PFSK-1 (cell line): ENCODE data around the gene IGSF21.

Experiments
- FOXP2 ChIP-seq: optimal IDR thresholded peaks from 2 replicates; pipeline ENCODE3; 2011; ENCODE audit warnings: borderline replicate concordance, control low read depth, inconsistent platforms; ENCODE audit not compliant: insufficient read depth; ENCODE audit errors: extremely low read length, extremely low read depth
- POLR2AphosphoS5 ChIP-seq: IDR thresholded peaks from 2 replicates; pipeline ENCODE4 v1.6.1; 2012; ENCODE audit warnings: low read depth, mild to moderate bottlenecking, control low read depth, low read length, moderate library complexity
- REST ChIP-seq, 2 experiments: IDR thresholded peaks; 2 replicates each; pipeline versions ENCODE4 v1.6.1 to v1.8.0; 2011 to 2012; ENCODE audit warnings: low read depth in 2 of 2, low read length in 2 of 2, control low read depth in 1 of 2, inconsistent platforms in 1 of 2, mild to moderate bottlenecking in 1 of 2, moderate library complexity in 1 of 2; ENCODE audit not compliant: insufficient read depth in 1 of 2
- SIN3A ChIP-seq: IDR thresholded peaks from 2 replicates; pipeline ENCODE4 v1.6.1; 2012; ENCODE audit warnings: mild to moderate bottlenecking, low read length, moderate library complexity, borderline replicate concordance; ENCODE audit not compliant: insufficient read depth
- TAF1 ChIP-seq: IDR thresholded peaks from 2 replicates; pipeline ENCODE4 v1.6.1; 2012; ENCODE audit warnings: low read length, control low read depth, borderline replicate concordance; ENCODE audit not compliant: insufficient read depth

IGSF21 gene

DNA sequence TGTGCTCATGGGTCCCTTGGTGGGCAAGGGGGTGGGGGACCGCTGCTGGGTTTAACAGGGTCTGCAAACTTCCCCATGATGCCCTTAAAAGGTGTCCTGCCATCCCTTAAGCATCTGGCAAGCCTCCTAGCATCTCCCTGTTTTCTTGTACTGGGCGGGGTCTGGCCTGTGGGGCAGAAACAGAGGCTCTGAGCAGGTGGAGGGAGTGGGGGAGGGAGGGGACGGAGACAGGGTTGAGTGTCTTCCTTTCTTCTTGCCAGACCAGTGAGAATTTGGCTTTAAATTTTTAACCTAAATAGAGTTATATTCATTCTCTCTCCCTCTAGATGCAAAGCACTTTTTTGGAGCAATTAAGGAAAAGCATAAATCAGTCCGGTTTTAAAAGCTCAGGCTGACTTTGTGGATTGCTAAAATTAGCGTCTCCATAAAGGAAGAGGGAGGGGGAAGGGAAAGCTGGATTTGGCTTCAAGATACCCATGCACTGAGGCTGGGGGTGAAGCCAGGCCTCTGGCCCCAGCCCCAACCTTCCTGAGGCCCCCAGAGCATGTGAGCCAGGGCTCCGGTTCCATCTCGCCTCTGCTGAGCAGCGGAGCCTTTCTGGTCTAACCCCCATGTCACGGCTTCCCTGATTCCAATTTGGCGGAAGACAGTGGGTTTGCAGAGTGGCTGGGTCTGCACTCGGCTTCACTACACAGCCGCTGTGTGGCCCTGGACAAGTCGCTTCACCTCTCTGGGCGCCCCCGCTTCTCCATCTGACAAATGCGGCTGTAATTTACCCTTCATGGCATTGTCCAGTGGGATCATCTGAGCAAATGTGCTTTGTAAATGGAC lies 25.3 kb downstream of the IGSF21 start:
- TF ChIP-seq FOXP2 (no peak), SIN3A (no peak), POLR2AphosphoS5 (no peak)

DNA sequence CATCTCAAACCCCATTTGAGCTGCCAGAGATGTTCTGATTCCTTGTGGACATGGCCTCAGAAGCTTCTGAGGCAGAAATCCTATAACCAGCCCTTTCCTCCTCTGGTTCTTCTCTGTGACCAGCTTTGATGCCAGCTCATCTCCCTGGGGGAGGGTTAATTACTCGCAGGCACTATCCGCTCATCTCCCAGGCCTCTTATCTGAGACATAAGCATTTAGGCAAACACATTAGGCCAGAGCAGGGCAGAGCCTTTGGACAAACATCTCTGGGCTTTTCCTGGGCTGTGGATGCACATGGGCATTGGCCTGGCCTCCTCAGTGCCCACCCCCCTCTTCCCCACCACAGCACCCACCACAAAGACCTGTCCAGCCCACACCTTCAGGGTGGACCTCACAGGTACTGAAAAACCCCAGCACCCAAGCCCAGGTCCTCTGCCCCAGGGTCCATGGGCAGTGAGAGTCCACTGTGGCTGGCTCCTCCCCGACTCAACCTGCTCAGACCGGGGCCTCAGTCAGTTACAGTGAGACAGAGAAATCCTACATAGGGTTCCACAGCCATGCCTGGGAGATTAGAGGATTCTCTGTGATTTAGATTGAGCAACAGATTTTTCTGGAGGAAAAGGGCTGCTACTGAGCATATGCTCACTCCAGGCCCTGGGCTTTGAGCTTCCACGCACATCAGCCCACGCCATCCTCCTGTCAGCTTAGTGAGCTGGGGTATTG lies 26.9 kb downstream of the IGSF21 start:
- TF ChIP-seq FOXP2 (no peak), REST (IDR thresholded peaks at IDR 0.05; ENCODE audit: insufficient read depth in 1 of 2, low read depth in 2 of 2, low read length in 2 of 2) (no peak), SIN3A (no peak), TAF1 (no peak), POLR2AphosphoS5 (no peak)

- TF ChIP-seq TAF1 (no peak), SIN3A (no peak), POLR2AphosphoS5 (no peak), FOXP2 (no peak), REST (IDR thresholded peaks at IDR 0.05; ENCODE audit: insufficient read depth in 1 of 2, low read depth in 2 of 2, low read length in 2 of 2) (no peak)
Measured at GRCh38 chr1:18137759-18138345, 30.3 kb downstream of the IGSF21 start.

DNA sequence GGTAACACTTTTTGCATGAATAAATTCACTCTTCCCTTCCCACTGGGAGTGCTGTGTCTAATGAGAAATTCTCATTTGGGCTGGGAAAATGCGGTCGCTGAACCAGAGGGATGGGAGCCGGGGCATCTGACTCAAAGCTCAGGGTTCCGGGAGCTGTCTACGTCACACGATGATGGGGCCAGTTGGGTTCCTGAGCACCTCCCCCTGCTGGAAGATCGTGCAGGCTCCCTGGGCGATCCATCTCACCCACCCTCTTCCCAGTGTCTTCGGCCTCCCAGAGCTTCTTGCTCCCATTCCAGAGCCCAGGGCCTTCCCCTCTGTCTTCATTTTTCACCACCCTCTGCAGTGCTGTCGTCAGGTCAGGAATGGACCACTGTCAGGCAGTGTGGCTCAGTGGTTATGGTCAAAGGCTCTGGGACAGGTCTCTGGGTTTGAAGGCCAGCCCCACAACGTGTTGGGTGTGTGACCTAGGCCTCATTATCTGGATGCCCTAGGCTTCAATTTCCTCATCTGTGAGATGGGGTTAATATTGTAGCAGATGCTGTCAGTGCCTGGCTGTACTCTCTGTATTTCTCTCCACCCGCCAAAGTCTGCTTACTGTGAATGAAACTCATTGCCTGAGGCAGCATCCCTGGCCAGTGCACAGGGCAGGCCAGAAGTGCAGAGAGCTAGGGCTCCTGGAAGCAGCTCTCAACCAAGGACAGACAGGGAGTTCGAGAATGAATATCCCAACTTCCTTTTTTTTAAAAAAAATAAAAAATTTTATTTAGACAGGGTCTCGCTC lies 31.8 kb downstream of the IGSF21 start:
- no peak for TF ChIP-seq SIN3A
- no peak for TF ChIP-seq REST (IDR thresholded peaks at IDR 0.05; ENCODE audit: insufficient read depth in 1 of 2, low read depth in 2 of 2, low read length in 2 of 2)
- no peak for TF ChIP-seq FOXP2
- no peak for TF ChIP-seq POLR2AphosphoS5
- no peak for TF ChIP-seq TAF1

DNA sequence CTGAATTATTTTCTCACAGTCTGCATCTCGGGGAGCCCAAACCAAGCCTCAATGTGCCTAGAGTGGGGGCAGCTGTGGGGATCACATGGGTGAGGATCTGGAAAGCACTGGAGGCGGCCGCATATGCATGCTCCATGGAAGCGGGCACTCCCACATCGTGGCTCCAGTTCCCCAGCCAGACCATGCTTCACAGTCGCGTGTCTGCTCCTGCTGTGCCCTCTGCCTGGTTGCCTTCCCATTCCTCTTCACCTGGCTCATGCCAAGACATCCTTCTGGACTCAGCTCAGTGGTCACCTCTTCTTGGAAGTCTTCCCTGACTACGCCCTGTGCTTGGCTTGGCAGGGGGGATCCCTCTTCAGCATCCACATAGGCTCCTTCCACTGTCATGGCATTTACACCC lies 32.8 kb downstream of the IGSF21 start:
- no peak for TF ChIP-seq SIN3A
- no peak for TF ChIP-seq FOXP2
- no peak for TF ChIP-seq POLR2AphosphoS5
- no peak for TF ChIP-seq REST (IDR thresholded peaks at IDR 0.05; ENCODE audit: insufficient read depth in 1 of 2, low read depth in 2 of 2, low read length in 2 of 2)
- TF ChIP-seq TAF1: no peak
